H1 (cell line): ENCODE results near the gene SMIM17. TPM values are rescaled to one million over a fixed set of nuclear protein-coding genes. Genes with fewer than 3 reads are reported as not detected.

ENCODE experiments used
- CHD1 ChIP-seq: IDR thresholded peaks from 2 replicates; pipeline ENCODE4 v1.6.1; 2012; ENCODE audit warnings: low read depth, low read length, improper control_type of control experiment
- CHD7 ChIP-seq: fragments of 300-600 bp; sonication (generic); IDR thresholded peaks from 2 replicates; pipeline ENCODE4 v1.7.1; 2012; ENCODE audit warnings: low read length, moderate library complexity, mild to moderate bottlenecking, inconsistent platforms; ENCODE audit not compliant: insufficient replicate concordance
- PHF8 ChIP-seq: fragments of 200-600 bp; sonication (generic); conservative IDR thresholded peaks from 2 replicates; pipeline ENCODE4 v1.7.1; 2012; ENCODE audit warnings: low read depth, mild to moderate bottlenecking, inconsistent platforms, low read length, moderate library complexity
- SP1 ChIP-seq: IDR thresholded peaks from 2 replicates; pipeline ENCODE4 v1.6.1; 2011; ENCODE audit warnings: low read depth, low read length
- SUZ12 ChIP-seq: fragments of 200-600 bp; sonication (generic); IDR thresholded peaks from 2 replicates; pipeline ENCODE4 v1.6.1; 2012; ENCODE audit warnings: mild to moderate bottlenecking, inconsistent platforms, low read length, moderate library complexity, mixed read lengths
- TAF7 ChIP-seq: optimal IDR thresholded peaks from 2 replicates; pipeline ENCODE3; 2011; ENCODE audit warnings: low read depth, mild to moderate bottlenecking, inconsistent platforms, low read length, moderate library complexity, borderline replicate concordance
- USF2 ChIP-seq: IDR thresholded peaks from 2 replicates; pipeline ENCODE4 v1.6.1; 2011; ENCODE audit warnings: low read length, improper control_type of control experiment
- polyA plus RNA-seq, 7 experiments: library from polyadenylated mRNA; depleted of rRNA in 3 of 7; stranded (reverse) in 5 of 7; unstranded in 2 of 7; fragments of >200 nt in 5 of 7; fragments of 200-250 nt in 2 of 7; gene quantifications; 1 replicate in 5 of 7; 2 replicates in 1 of 7; 4 replicates in 1 of 7; pipeline versions ENCODE4 v1.2.1 to v1.2.3, GENCODE V29; 2011 to 2013; ENCODE audit warnings: missing spikeins in 2 of 7, mixed read lengths in 2 of 7
- total RNA-seq: library from RNA; stranded (reverse); fragmentation: NEBNext Ultra II Directional; extraction: Animal tissue kit (Norgen Biotek cat#: 25700); gene quantifications from 2 replicates; pipeline ENCODE4 v1.2.1, GENCODE V29; 2021

SMIM17 gene
- total and polyA plus RNA-seq, 2 of the 8 experiments (the other 6 are each of a cell fraction or from before 2014, with no cell fraction given), result 0.06 TPM; not detected in 1

- no peak for TF ChIP-seq CHD7
- TF ChIP-seq TAF7, result no peak
- TF ChIP-seq USF2, result no peak
- TF ChIP-seq PHF8, result no peak
- no peak for TF ChIP-seq CHD1
- TF ChIP-seq SUZ12, result no peak
- no peak for TF ChIP-seq SP1
These were observed 21.1 kb downstream of the SMIM17 start (continued) for GRCh38 chr19:56663931-56664500.
